Hematopoietic multipotent progenitor cell treated with erythropoietin and hydrocortisone succinate and interleukin-3 and kit ligand, for 8 days (in vitro differentiated cells): Measurements from ENCODE around the gene DAP.

Experiments used
- DNase-seq: peaks from one replicate; pipeline ENCODE4 v3.0.0-alpha.2; 2015

DAP gene

DNA sequence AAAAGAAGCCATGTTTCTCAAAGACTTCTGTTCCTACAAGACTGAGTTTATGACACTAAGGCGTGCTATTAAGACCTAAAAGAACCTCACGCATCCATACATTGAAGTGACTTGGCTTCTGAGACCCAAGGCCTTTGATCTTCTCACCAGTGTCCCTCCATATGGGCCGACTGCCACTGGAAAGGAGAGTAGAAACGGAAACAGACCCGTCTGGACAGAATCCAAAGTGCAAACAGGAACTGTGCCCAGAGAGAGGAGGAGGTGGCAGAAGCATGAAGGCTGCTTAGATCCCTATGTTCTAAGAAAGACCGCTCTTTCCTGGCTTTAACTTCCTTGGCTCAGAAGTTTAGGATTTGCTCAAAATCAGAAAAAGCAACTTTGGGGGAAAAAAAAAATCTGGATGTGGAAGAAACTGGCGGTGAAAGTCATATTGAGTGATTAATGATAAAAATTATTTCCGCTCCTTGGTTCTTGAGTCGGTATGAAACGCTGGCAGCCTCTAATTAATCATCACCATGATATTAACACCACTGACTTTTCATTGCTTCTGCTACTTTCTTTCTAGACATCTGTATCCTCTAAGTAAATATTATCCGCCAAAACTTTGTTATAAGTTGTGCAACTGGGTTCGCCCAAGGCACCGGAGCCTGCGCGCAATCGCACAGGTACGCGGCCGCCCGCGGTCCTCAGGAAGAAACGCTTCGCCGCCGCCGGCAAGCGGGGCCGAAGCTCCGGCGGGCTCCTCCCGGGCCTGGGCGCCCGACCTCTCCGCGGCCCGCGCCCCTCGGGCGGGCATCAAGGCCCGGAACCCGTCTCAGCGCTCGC lies 726 bp downstream of the DAP start:
- DNase-seq, result peak; percentile 83

- no peak for DNase-seq
Observed at GRCh38 chr5:10759111-10759510, 1.9 kb downstream of the DAP start.

- no peak for DNase-seq
Observed at GRCh38 chr5:10757922-10758555, 3.0 kb downstream of the DAP start.

DNA sequence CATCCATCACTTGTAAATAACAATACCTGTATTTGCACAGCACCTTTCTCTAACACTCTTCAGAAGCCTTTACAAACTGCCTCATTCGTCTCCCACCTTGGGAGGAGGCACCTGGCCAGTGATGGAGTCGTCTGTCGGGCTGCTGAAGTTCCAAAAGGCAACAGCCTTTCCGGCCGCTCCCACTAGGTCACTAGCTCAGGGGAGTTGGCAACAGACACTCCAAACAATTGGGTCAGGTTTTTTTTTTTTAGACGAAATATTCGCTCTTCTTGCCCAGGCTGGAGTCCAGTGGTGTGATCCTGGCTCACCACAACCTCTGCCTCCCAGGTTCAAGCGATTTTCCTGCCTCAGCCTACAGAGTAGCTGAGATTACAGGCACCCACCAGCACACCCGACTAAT lies 4.0 kb downstream of the DAP start:
- DNase-seq, result no peak

DNA sequence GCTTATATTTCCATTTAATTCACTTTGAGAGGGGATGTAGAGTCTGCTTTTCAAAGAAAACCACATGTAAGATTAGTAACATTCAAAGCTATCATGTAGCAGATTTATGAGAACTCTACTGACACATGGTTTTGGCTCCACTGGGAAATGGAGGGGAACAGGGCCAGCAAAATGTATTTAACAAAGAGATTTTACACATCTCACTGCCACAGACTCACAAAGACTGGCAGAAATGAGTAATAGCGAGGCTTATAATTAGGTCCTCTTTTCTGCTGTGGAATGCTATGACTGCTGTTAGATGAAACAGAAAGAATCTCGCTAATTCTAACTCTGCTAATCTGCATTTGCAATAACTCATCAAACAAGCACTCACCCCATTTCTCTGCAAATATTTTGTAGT lies 4.5 kb downstream of the DAP start:
- no peak for DNase-seq

GRCh38 chr5:10753178-10753577 lies 7.9 kb downstream of the DAP start:
- no peak for DNase-seq

DNA sequence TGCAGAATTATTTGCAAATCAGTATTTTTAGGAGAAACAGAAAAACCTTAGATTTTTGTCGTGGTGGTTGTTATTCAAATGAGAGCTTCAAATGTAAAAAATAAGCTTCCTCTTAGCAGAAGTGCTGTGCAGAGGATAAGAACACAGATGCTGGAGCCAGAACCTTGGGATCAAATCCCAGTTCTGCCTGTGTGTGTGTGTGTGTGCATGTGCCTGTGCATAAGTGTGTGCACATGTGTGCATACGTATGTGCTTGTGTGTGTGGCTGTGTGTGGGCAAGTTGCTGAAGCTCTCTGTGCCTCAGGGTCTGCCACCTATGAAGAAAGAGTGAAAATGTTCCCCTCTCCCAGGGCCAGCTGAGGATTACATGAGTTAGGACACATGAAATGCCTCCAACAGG lies 8.6 kb downstream of the DAP start:
- no peak for DNase-seq

GRCh38 chr5:10750909-10751308 lies 10.1 kb downstream of the DAP start:
- DNase-seq, result no peak

GRCh38 chr5:10747678-10748622 lies 13.1 kb downstream of the DAP start:
- DNase-seq, result no peak

- peak; percentile 16 for DNase-seq
Observed at GRCh38 chr5:10746711-10747110, 14.3 kb downstream of the DAP start.

- DNase-seq, result no peak
Observed at GRCh38 chr5:10745133-10745532, 15.9 kb downstream of the DAP start.

DNA sequence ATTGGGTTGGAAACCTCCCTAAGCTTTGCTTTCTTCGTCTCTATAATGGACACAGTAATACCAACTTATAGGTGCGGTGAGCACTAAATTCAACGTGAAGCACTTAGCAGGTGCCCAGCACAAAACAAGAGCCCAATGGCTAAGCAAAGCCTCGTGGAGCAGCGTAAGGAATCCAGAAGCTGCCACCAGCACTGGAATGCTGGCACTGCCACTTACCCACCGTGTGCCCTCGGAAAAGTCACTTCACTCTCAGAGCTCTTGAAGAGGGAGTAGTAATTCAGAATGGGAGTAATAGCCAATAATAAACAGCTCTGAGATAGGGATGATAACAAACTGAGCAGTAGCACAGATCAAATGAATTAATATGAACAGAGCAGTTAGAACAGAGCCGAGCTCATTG lies 16.4 kb downstream of the DAP start:
- no peak for DNase-seq

DNA sequence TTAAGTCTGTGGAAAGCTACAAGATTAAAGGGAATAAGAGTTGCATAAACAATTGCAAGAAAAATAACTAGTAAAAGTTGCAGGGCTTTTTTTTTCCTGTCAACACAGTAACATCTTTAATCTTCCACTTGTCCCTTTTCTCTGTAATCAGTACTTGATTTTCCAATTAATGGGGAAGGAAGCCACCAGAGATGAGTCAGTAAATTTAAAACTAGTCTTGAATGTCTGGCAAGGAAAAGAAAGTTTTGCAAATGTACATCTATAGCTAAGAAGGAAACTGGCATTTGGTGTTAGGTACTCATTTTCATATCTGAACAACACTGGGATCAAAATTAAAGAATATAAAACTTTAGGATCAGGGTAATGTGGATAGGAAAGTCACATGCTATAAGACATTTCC lies 17.1 kb downstream of the DAP start:
- no peak for DNase-seq

GRCh38 chr5:10743526-10743925 lies 17.5 kb downstream of the DAP start:
- no peak for DNase-seq

- DNase-seq, result no peak
Observed at GRCh38 chr5:10741661-10742060, 19.4 kb downstream of the DAP start.

GRCh38 chr5:10740384-10740783 lies 20.6 kb downstream of the DAP start:
- DNase-seq, result no peak

DNA sequence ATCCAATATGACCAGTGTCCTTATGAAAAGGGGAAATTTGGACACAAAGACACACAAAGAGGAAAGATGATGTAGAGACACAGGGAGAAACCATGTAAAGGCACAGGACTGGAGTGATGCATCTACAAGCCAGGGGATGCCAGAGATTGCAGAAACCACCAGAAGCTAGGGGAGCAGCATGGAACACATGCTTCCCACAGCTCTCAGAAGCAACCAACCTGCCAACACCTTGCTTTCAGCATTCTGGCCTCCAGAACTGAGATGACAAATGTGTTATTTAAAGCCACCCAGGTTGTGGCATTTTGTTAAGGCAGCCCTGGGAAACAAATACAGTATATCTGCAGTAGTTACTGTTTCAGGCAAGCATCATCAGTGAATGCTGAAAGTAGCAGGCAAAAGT lies 23.2 kb downstream of the DAP start:
- no peak for DNase-seq

DNA sequence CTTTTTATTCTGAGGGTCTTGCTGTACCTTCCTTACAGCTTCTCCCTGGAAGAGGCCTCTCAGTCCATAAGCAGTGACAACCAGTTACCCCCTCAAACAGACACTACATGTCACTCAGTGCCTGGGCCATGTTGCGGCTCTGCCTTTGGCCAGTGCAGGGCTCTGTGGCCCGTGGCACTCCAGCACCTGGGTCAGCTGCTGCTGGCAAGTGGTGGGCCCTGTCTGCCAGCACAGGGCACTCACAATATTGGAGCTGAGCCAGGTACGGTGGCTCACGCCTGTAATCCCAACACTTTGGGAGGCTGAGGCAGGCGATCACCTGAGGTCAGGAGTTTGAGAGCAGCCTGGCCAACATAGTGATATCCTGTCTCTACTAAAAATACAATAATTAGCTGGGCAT lies 24.2 kb downstream of the DAP start:
- no peak for DNase-seq

- no peak for DNase-seq
Observed at GRCh38 chr5:10736354-10736753, 24.7 kb downstream of the DAP start.

- no peak for DNase-seq
Observed at GRCh38 chr5:10735569-10736276, 25.3 kb downstream of the DAP start.

GRCh38 chr5:10734832-10735523 lies 26.1 kb downstream of the DAP start:
- DNase-seq, result no peak

DNA sequence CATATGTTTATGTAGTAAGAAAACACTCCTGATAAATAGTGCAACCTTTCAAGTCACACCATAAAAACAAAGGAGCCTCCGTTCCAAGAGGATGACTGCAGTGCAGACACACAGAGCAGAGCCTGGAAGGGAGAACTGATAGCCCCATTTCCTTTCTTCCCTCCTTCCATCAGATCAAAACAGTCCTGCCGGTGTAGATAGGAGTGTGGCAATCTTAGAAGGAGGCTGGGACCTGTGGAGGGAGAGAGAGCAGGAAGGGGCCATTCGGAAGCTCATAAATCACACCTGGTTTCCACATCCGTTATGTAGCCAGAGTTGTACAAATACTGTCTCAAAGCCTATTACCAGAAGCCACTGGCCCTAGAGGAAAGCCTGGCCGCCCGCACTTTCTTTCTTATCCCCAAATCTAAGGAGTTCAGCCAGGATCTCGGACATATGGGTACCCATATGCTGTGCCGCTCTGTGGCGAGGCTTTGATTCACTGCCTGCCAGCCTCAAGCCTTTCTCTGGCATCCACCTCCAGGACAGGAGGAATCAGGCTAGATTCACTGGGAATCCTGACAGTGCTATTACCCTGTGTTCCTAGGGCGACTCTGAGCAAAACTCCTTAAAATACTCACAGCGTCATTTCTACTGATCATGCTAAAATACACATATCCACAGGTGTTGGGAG lies 26.9 kb downstream of the DAP start:
- no peak for DNase-seq
